NCI-H128 (cell line): ENCODE data around the gene KIF11.
"Not testable (repeated sequence)": the region's sequence is repeated elsewhere in the genome, so short reads cannot be mapped to it uniquely, and the experiment has no call there.

Experiments
- DNase-seq: peaks from one replicate; lab custom pipeline; 2025; ENCODE audit not compliant: unreplicated experiment; lab: John Stamatoyannopoulos, UW

Gene KIF11

GRCh38 chr10:92592761-92593618 is at the start of gene KIF11:
TSS of gene KIF11 (plus strand) at chr10:92593130. CDS start at chr10:92593376, 246 bp downstream.
- DNase-seq, result peak; percentile 85

GRCh38 chr10:92544296-92544695 is 48.6 kb upstream of the KIF11 start:
- DNase-seq, result no peak

GRCh38 chr10:92545556-92545955 is 47.4 kb upstream of the KIF11 start:
- DNase-seq, result no peak

GRCh38 chr10:92547676-92548075 is 45.3 kb upstream of the KIF11 start:
- no peak for DNase-seq

GRCh38 chr10:92550924-92551323 is 42.0 kb upstream of the KIF11 start:
- no peak for DNase-seq

- DNase-seq, result no peak
These were observed 40.6 kb upstream of the KIF11 start for GRCh38 chr10:92552310-92552709.

GRCh38 chr10:92553959-92554358 is 39.0 kb upstream of the KIF11 start:
- no peak for DNase-seq

- DNase-seq, result no peak
These were observed 33.9 kb upstream of the KIF11 start for GRCh38 chr10:92559046-92559445.

GRCh38 chr10:92562424-92562823 is 30.5 kb upstream of the KIF11 start:
- DNase-seq, result no peak

GRCh38 chr10:92567952-92568600 is 24.9 kb upstream of the KIF11 start:
- no peak for DNase-seq

GRCh38 chr10:92569071-92569470 is 23.9 kb upstream of the KIF11 start:
- no peak for DNase-seq

GRCh38 chr10:92569663-92570062 is 23.3 kb upstream of the KIF11 start:
- not testable (repeated sequence) for DNase-seq

GRCh38 chr10:92571649-92572048 is 21.3 kb upstream of the KIF11 start:
- DNase-seq, result no peak

GRCh38 chr10:92572362-92573090 is 20.4 kb upstream of the KIF11 start:
- DNase-seq, result no peak

- DNase-seq, result no peak
These were observed 19.7 kb upstream of the KIF11 start for GRCh38 chr10:92573091-92573797.

- peak; percentile 49 for DNase-seq
These were observed 19.0 kb upstream of the KIF11 start, which contains the start of gene IDE for GRCh38 chr10:92573798-92574547. TSS of gene IDE (minus strand) at chr10:92574093. CDS start at chr10:92574019, 74 bp downstream.

GRCh38 chr10:92574548-92575261 is 18.2 kb upstream of the KIF11 start:
- DNase-seq, result peak; percentile 1

- DNase-seq, result no peak
These were observed 17.0 kb upstream of the KIF11 start for GRCh38 chr10:92575961-92576360.

- DNase-seq, result not testable (repeated sequence)
These were observed 10.6 kb upstream of the KIF11 start for GRCh38 chr10:92582347-92582746.
